MG63 (cell line): Measurements from ENCODE around the gene CELF4. TPM values are rescaled to one million over a fixed set of nuclear protein-coding genes. Genes with fewer than 3 reads are reported as not detected.

Experiments
- DNase-seq: peaks from one replicate; pipeline ENCODE4 v3.0.0-alpha.2; 2020
- H3K27me3 ChIP-seq: fragments of 250-450 bp; sonication (Bioruptor Pico); 2 replicates; pipeline ENCODE4 v1.5.1; 2020; ENCODE audit warnings: mild to moderate bottlenecking, moderate library complexity
- H3K36me3 ChIP-seq: fragments of 250-450 bp; sonication (Bioruptor Pico); 2 replicates; pipeline ENCODE4 v1.5.1; 2020; ENCODE audit warnings: mild to moderate bottlenecking, moderate library complexity
- H3K4me3 ChIP-seq: fragments of 250-450 bp; sonication (Bioruptor Pico); 2 replicates; pipeline ENCODE4 v1.5.1; 2020; ENCODE audit warnings: mild to moderate bottlenecking, moderate library complexity
- H3K9me3 ChIP-seq: fragments of 250-450 bp; sonication (Bioruptor Pico); 2 replicates; pipeline ENCODE4 v1.5.1; 2020; ENCODE audit warnings: mild to moderate bottlenecking, moderate library complexity
- total RNA-seq: library from RNA; depleted of rRNA; stranded (reverse); fragments of >200 nt; shearing (Covaris generic); gene quantifications from 2 replicates; pipeline ENCODE4 v1.2.3, GENCODE V29; 2014; ENCODE audit warnings: low replicate concordance

Gene CELF4
- total RNA-seq, 1 experiment from 2014 or later: not detected

DNA sequence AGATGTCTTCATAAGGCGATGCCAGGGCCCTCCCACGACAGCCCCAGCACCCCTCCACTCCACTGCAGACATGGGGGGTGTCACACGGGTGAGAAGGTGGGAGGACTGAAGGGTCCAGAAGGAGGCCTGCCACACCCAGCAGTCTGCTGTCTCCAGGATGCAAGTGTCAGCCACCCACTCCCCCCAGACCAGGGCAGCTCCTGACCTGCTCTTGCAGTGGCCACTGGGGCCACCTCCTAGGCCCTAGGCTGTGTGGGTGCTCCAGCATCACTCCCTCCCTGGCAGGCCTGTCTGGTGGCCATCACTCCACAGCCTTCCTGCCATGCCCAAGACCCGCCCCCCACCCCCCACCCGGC lies 171.0 kb downstream of the CELF4 start:
- H3K36me3 ChIP-seq: no peaks in the 10 kb centered on the region
- no peak for DNase-seq
- H3K9me3 ChIP-seq: no peaks in the 10 kb centered on the region; the same call in 1 of the 2 replicates
- no peaks in the 10 kb centered on the region for H3K27me3 ChIP-seq
- H3K4me3 ChIP-seq: no peak overlapping the region

DNA sequence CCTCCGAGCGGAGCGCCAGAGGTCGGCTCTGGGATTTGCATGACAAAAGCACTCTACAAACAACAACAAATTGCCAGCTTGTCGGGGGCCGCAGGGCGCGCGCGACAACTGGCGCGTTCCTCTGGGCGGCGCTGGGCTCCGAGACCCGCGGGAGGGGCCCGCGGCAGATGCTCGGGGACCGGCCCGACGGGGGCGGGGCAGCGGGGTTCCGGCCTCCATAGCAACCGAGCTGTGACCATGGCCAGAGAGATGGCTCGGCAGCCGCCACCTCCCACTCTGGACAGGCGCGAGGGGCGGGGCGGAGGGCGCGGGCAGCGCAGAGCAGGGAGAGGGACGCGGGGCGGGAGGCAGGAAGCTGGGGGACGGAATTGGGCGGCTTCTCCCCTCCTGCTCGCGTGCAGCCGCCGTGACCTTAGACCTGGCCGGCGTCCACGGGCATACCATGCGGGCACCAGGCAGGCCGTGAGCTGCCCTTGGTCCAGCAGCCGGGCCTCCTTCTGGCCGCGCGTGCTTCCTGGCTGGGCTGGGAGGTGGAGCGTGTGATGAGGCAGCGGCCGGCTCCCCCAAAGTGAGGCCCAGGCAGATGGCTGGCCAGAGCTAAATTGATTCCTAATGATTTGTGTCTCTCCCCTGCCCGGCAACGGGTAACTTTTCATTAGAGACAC lies 171.5 kb downstream of the CELF4 start:
- Histone ChIP-seq H3K36me3 (no peaks in the 10 kb centered on the region), H3K27me3 (no peaks in the 10 kb centered on the region), H3K4me3 (peak overlapping the region; percentile 33), H3K9me3 (no peaks in the 10 kb centered on the region; the same call in 1 of the 2 replicates)
- peak; percentile 98 for DNase-seq

DNA sequence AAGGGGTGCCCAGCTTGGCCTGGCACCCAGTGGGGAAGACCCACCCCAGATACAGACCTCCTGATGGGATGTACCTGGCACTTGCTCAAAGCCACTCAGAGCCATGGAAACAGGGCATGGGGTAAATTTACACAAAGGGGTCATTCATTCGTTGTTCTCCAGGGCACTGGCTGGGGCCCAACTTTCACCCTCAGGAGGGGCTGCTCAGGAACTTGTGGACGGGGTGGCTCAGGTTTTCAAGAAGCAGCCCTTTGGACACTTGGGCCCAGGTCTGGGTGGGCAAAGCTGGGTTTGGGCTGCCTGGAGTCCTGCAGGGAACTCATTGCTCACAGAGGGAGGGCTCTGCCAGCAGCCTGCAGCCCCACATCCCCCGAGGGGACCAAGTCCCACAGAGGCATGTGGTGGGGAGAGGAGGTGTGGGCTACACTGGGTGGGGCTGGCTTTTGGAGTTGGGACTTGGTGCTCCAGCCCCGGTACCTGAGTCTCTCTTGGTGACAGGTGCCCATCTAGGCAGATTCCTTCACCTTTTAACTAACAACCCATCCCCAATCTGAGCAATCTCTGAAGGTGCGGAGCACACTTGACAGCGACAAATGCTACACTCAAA lies 172.3 kb downstream of the CELF4 start:
- H3K9me3 ChIP-seq: no peaks in the 10 kb centered on the region; the same call in 1 of the 2 replicates
- no peak for DNase-seq
- H3K27me3 ChIP-seq: no peaks in the 10 kb centered on the region
- no peak overlapping the region for H3K4me3 ChIP-seq
- no peaks in the 10 kb centered on the region for H3K36me3 ChIP-seq

DNA sequence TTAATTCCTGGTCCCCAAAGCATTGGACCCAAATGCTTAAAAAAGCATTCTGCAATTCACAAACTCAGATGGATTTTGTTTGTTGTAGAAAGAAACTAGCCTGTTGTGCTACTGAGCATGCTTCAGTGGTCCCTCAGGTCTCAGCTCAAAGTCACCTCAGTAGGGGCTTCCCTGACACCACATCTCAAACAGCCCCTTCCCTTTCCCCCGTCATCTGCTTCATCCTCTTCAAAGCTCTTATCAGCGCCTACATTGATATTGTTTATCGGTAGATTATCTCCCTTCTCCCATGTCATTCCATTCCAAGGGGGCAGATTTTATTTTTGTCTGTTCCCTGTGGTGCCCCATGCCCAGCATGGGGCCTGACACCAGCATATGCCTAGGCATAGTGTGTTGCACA lies 172.9 kb downstream of the CELF4 start:
- no peaks in the 10 kb centered on the region for H3K36me3 ChIP-seq
- no peak for DNase-seq
- no peaks in the 10 kb centered on the region for H3K27me3 ChIP-seq
- no peaks in the 10 kb centered on the region; the same call in 1 of the 2 replicates for H3K9me3 ChIP-seq
- no peak overlapping the region for H3K4me3 ChIP-seq

DNA sequence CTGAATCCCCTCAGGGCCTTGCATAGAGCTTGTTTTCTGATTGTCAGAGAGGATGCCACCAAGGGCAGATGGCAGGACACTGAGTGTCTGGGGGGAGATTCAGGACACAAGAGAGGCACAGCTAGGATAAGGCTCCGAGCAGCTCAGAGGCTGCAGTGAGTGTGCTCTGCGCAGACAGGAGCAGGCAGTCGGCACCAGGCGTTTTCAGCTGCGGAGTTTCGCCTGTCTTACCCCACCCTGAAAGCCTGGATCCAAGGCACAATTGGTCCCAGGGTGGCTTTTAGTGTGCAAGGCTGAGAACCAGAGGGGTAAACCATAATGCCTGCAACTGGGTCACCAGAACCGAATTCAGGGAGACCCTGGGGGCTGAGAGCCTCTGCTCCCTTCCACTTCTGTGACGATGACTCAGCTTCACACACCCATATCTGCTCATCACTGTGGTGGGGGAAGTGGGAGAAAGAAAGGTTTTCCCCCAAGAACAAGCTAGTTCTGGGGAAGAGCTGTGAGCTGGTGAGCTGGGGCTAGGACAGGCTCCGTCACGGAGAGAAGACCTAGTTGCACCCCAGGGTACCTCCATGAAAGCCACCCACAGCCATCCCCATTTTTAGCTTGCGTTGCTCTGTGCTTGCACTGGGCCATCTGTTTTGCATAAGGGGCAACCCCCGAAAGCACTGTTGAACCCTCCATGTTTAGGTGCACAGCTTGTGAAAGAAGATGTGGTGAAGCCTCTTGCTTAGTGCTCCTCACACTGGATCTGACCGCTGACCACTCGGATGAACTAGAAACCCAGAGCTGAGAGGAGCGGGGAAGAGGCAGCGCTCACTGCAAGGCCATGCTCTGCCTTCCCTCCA lies 173.7 kb downstream of the CELF4 start:
- no peak for DNase-seq

GRCh38 chr18:37391156-37391555 lies 174.4 kb downstream of the CELF4 start:
- H3K4me3 ChIP-seq: no peak overlapping the region
- H3K9me3 ChIP-seq: no peaks in the 10 kb centered on the region; the same call in 1 of the 2 replicates
- no peaks in the 10 kb centered on the region for H3K27me3 ChIP-seq
- no peaks in the 10 kb centered on the region for H3K36me3 ChIP-seq
- DNase-seq: no peak

More for the DNA sequence above, 173.7 kb downstream of the CELF4 start:
- Histone ChIP-seq H3K36me3 (no peaks in the 10 kb centered on the region), H3K4me3 (no peak overlapping the region), H3K9me3 (no peaks in the 10 kb centered on the region; the same call in 1 of the 2 replicates), H3K27me3 (no peaks in the 10 kb centered on the region)

- DNase-seq: no peak
- Histone ChIP-seq H3K4me3 (no peak overlapping the region), H3K27me3 (no peaks in the 10 kb centered on the region), H3K9me3 (no peaks in the 10 kb centered on the region; the same call in 1 of the 2 replicates), H3K36me3 (no peaks in the 10 kb centered on the region)
Measured at GRCh38 chr18:37390687-37391086, 174.9 kb downstream of the CELF4 start.

GRCh38 chr18:37389684-37390368 lies 175.8 kb downstream of the CELF4 start:
- Histone ChIP-seq H3K4me3 (no peak overlapping the region), H3K9me3 (no peaks in the 10 kb centered on the region; the same call in 1 of the 2 replicates), H3K27me3 (no peaks in the 10 kb centered on the region), H3K36me3 (no peaks in the 10 kb centered on the region)
- no peak for DNase-seq

DNA sequence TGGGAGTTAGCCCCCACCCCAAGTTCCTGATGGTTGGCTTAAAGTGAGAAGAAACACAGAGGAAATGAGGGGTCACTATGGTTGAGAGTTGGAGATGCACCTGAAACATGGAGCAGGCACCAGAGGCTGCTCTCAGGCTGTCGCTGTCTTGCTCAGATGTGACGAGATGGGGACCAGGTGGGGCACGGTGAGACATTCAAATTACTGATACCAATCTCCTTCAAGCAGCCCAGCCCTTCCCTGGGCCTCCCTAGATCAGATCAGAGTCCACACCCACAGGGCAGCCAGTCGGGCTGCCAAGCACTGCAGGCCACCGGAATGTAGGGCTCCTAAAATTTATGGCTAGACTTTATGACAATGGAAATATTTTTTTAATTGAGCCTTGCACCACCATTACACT lies 176.6 kb downstream of the CELF4 start:
- Histone ChIP-seq H3K9me3 (no peaks in the 10 kb centered on the region; the same call in 1 of the 2 replicates), H3K4me3 (no peak overlapping the region), H3K27me3 (no peaks in the 10 kb centered on the region), H3K36me3 (no peaks in the 10 kb centered on the region)
- DNase-seq: no peak

GRCh38 chr18:37388413-37388812 lies 177.2 kb downstream of the CELF4 start:
- Histone ChIP-seq H3K4me3 (no peak overlapping the region), H3K9me3 (no peaks in the 10 kb centered on the region; the same call in 1 of the 2 replicates), H3K36me3 (no peaks in the 10 kb centered on the region), H3K27me3 (no peaks in the 10 kb centered on the region)
- DNase-seq: no peak

- H3K27me3 ChIP-seq: no peaks in the 10 kb centered on the region
- DNase-seq: no peak
- no peak overlapping the region for H3K4me3 ChIP-seq
- no peaks in the 10 kb centered on the region for H3K36me3 ChIP-seq
- no peaks in the 10 kb centered on the region; the same call in 1 of the 2 replicates for H3K9me3 ChIP-seq
Measured at GRCh38 chr18:37385846-37386778, 179.5 kb downstream of the CELF4 start.

DNA sequence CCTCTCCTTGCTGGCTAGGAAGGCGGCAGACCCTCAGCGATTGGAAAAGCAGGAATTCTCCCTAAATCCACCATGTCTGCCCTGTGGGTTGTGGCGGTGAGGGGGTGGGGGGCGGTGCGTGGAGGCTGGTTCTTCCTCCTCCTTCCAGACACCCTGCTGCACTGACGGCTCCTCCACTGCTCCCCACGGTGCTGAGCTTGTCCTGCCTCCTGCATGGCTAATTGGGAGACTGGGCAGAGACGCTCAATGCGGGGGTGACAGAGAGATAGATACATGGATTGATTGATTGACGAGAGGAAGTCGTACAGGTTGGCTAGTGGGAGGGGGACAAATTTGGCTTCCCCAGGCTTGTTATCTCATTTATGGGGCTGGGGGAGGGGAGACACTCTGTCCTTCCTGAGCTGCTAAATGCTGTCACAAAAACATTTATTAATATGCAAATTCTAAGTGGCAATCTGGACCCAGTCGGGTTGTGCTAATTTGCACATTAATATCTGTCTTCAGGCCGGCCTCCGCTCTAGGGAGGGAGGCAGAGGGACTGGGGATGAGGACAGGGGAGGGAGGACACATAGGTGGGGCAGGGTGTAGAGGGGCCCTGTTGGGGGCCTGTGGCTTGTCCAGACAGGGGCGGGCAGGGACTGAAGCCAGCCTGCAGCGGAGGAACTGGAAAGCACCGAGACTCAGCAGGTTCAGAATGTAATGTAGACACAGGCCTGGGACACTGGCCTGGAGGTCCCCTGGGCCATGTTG lies 181.6 kb downstream of the CELF4 start:
- no peaks in the 10 kb centered on the region for H3K36me3 ChIP-seq
- no peak overlapping the region for H3K4me3 ChIP-seq
- no peaks in the 10 kb centered on the region for H3K27me3 ChIP-seq
- H3K9me3 ChIP-seq: no peaks in the 10 kb centered on the region
- DNase-seq: no peak

- H3K27me3 ChIP-seq: no peaks in the 10 kb centered on the region
- H3K4me3 ChIP-seq: no peak overlapping the region
- peak; percentile 21 for DNase-seq
- no peaks in the 10 kb centered on the region for H3K36me3 ChIP-seq
- H3K9me3 ChIP-seq: no peaks in the 10 kb centered on the region
Measured at GRCh38 chr18:37383036-37383785, 182.4 kb downstream of the CELF4 start.

- Histone ChIP-seq H3K9me3 (no peaks in the 10 kb centered on the region), H3K36me3 (no peaks in the 10 kb centered on the region), H3K4me3 (no peak overlapping the region), H3K27me3 (no peaks in the 10 kb centered on the region)
- no peak for DNase-seq
Measured at GRCh38 chr18:37381554-37381953, 184.0 kb downstream of the CELF4 start.
